Cardiac septum (tissue), 1 donor: ENCODE data around the gene RAB3A. TPM values are rescaled to one million over a fixed set of nuclear protein-coding genes. Genes with fewer than 3 reads are reported as not detected.

Source experiments
- DNase-seq: peaks from one replicate; pipeline ENCODE4 v3.0.0-alpha.2; 2020; ENCODE audit warnings: low spot score
- intact Hi-C: fragments of 100-400 bp; cut with DNase I; formaldehyde crosslinking; loops from one replicate; pipeline ENCODE4 v1.14.0; 2022
- total RNA-seq: library from RNA; stranded (reverse); fragmentation: NEBNext Ultra II Directional; extraction: Animal tissue kit (Norgen Biotek cat#: 25700); gene quantifications from one replicate; pipeline ENCODE4 v1.2.1, GENCODE V29; 2021
- donor health status: DM: no; HTN: no; CAD: no.

RAB3A gene
- total RNA-seq, 1 donor from 2014 or later: 21.7 TPM

GRCh38 chr19:18157465-18158063, 46.3 kb downstream of the RAB3A start:
- intact Hi-C loops: no loop called here
- DNase-seq: no peak

- peak; percentile 94 for DNase-seq
- intact Hi-C loops: no loop called here
Observed at GRCh38 chr19:18156841-18157464, 46.9 kb downstream of the RAB3A start.

- intact Hi-C loops: no loop called here
- no peak for DNase-seq
Observed at GRCh38 chr19:18156268-18156667, 47.6 kb downstream of the RAB3A start.

- no peak for DNase-seq
- intact Hi-C loops: no loop called here
Observed at GRCh38 chr19:18155095-18156087, 48.5 kb downstream of the RAB3A start.

DNA sequence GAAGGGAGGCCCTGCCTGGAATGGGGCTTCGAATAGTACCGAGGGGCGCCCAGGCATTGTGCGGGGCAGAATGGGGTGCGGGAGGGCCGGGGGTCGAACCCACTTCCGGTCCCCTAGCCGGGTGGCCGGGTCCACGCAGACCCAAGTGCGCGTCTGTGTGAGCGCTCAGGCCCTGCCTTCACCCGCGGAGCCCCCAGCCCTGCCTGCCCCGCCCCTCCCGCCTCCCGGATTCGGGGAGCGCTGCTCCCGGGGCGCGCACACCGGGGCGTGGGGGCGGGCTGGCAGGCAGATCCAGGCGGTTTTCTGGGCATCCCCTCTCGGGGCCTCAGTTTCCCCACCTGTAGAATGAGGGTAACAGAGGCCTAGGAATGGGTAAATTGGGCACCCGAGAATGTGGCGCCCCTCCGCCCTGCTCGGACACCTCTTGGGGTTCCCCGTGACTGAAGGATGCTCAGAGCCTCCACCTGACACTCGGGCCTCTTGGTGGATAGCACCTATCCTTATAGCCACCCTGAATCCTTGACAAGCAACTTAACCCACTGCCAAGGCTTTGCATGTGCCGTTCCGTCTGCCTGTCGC, 50.2 kb downstream of the RAB3A start:
- no peak for DNase-seq
- intact Hi-C loops: loop anchor here (5.0 kb wide), 1 partner anchor 36 kb away; no protein-coding TSS in a partner anchor

DNA sequence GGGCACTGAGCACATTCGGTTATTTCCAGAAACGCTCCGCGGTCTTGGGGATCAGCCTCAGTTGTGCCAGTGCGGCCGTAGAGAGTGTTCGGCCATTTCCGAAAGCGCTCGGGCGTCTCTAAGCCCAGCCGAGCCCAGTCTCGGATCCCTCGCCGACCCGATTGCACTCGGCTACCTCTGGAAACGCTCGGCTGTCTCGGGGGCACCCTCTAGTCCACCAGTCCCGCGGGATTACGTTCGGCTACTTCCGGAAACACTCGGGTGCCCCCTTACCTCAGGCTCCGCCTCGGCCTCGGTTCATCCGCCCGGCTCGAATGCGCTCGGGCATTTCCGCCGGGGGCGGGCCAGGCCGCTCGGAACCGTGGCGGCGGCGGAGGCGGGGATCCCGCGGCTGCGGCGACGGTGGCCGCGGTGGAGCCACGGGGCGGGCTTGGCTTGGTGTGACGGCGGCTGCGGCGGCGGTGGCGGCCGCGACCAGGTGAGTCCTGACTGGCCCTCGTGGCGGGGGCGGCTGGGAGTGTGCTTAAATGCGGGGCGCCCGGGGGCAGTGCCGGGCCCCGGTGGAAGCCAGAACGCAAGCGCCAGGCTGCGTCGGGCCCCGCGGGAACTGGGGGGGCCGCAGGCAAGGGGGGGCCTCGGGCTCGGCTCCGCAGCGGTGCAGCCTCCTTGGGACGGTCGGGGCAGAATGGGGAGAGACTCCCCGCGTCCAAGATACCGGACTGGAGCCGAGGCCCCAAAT, 50.9 kb downstream of the RAB3A start, which contains the start of gene PIK3R2:
Gene PIK3R2, plus strand, starts transcription at position 347 of the 739 bp plus-strand sequence. CDS start 2,717 bp downstream, outside the sequence.
- DNase-seq: peak; percentile 99
- intact Hi-C loops: loop anchor here (5.0 kb wide), 1 partner anchor 36 kb away; no protein-coding TSS in a partner anchor

- intact Hi-C loops: loop anchor here (5.0 kb wide), 1 partner anchor 35 kb away; no protein-coding TSS in a partner anchor
- peak; percentile 97 for DNase-seq
Observed at GRCh38 chr19:18152442-18152816, 51.4 kb downstream of the RAB3A start.

- intact Hi-C loops: loop anchor here (5.0 kb wide), 1 partner anchor 34 kb away; no protein-coding TSS in a partner anchor
- no peak for DNase-seq
Observed at GRCh38 chr19:18150776-18151624, 52.8 kb downstream of the RAB3A start.

- intact Hi-C loops: no loop called here
- DNase-seq: no peak
Observed at GRCh38 chr19:18149596-18149975, 54.3 kb downstream of the RAB3A start.

DNA sequence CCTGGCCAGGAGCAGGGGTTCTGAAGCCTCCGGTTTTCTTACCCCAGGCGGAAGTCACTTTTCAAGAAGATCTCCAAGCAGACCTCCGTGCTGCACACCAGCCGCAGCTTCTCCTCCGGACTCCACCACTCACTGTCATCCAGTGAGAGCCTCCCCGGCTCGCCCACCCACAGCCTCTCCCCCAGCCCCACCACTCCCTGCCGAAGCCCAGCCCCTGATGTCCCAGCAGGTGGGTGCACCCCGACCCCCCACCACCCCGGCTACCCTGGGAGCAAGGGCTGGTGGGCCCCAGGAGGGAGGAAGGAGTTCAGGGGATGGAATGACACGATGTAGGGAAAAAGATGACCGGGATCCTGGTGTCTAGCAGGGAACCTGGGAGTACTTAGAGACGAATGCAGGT, 56.4 kb downstream of the RAB3A start:
- intact Hi-C loops: no loop called here
- DNase-seq: no peak

Other genes starting within 250 kb of the RAB3A start
- gene KCNN1, start 236.9 kb downstream of the RAB3A start, total RNA-seq: 0.19 TPM
- gene ARRDC2, start 195.9 kb downstream of the RAB3A start, total RNA-seq: 9.2 TPM
- 0.35 TPM for gene IL12RB1, start 117.1 kb downstream of the RAB3A start, total RNA-seq
- gene MAST3, start 106.3 kb downstream of the RAB3A start, total RNA-seq: 5.2 TPM
- gene PIK3R2, start 50.9 kb downstream of the RAB3A start, total RNA-seq: 28.3 TPM
- gene IFI30, start 30.2 kb downstream of the RAB3A start, total RNA-seq: 14.6 TPM
- gene MPV17L2, start 10.8 kb downstream of the RAB3A start, total RNA-seq: 14.6 TPM
- 1.3 TPM for gene PDE4C, start 22.4 kb upstream of the RAB3A start, total RNA-seq
- gene IQCN, start 70.4 kb upstream of the RAB3A start, total RNA-seq: 1.1 TPM
- 140 TPM for gene JUND, start 77.6 kb upstream of the RAB3A start, total RNA-seq
- gene LSM4, start 119.0 kb upstream of the RAB3A start, total RNA-seq: 83.8 TPM
- gene PGPEP1, start 136.6 kb upstream of the RAB3A start, total RNA-seq: 45.5 TPM
- gene GDF15, start 182.1 kb upstream of the RAB3A start, total RNA-seq: 4.3 TPM
- 2.5 TPM for gene LRRC25, start 193.6 kb upstream of the RAB3A start, total RNA-seq
- 47.4 TPM for gene SSBP4, start 215.4 kb upstream of the RAB3A start, total RNA-seq
- 32.9 TPM for gene ISYNA1, start 234.1 kb upstream of the RAB3A start, total RNA-seq